ENCODE data around the gene AGMAT.
A peak's percentile ranks its signal among the peaks of the same experiment; 100 is the strongest.

Gene AGMAT

GRCh38 chr1:15584489-15585363 lies at the start of gene AGMAT:
TSS of gene AGMAT (minus strand) at chr1:15585051. CDS start at chr1:15584967, 84 bp downstream.
- H3K27ac Mint-ChIP-seq, result peak within 1 kb of the TSS; percentile 95
- no peaks in the 10 kb centered on the region for H3K27me3 Mint-ChIP-seq
- peak; percentile 88 to 90 for ATAC-seq (replicated peaks)
- H3K4me3 Mint-ChIP-seq, result peak within 1 kb of the TSS; percentile 88 to 90
- peaks cover 0 to 3% of the 10 kb centered on the region in 2 donors for H3K9me3 Mint-ChIP-seq
- peaks cover 4 to 39% of the 10 kb centered on the region in 2 donors for H3K4me1 Mint-ChIP-seq
- H3K36me3 Mint-ChIP-seq, result peaks cover 10 to 17% of the 10 kb centered on the region in 2 donors
- peak; percentile 67 for DNase-seq

GRCh38 chr1:15633756-15634420 lies 49.0 kb upstream of the AGMAT start:
- H3K4me1 Mint-ChIP-seq, result peaks cover under 1 to 8% of the 10 kb centered on the region in 2 donors
- ATAC-seq (replicated peaks), result no peak

GRCh38 chr1:15628003-15628402 lies 43.2 kb upstream of the AGMAT start:
- Mint-ChIP-seq H3K4me1 (peaks cover 28 to 56% of the 10 kb centered on the region in 2 donors), H3K27me3 (no peaks in the 10 kb centered on the region), H3K9me3 (no peaks in the 10 kb centered on the region), H3K27ac (peak overlapping the region; percentile 86), H3K4me3 (peak overlapping the region; percentile 46 to 62), H3K36me3 (peaks cover 25 to 43% of the 10 kb centered on the region in 2 donors)
- no peak for DNase-seq
- ATAC-seq (replicated peaks), result peak; percentile 19 to 27

More at GRCh38 chr1:15633756-15634420, 49.0 kb upstream of the AGMAT start:
- Mint-ChIP-seq H3K9me3 (no peaks in the 10 kb centered on the region), H3K4me3 (no peak overlapping the region), H3K36me3 (peaks cover 37 to 56% of the 10 kb centered on the region in 2 donors), H3K27me3 (no peaks in the 10 kb centered on the region), H3K27ac (no peak overlapping the region)
- DNase-seq, result no peak

GRCh38 chr1:15627343-15627988 lies 42.6 kb upstream of the AGMAT start:
- ATAC-seq (replicated peaks) (peak; percentile 99 to 100), DNase-seq (peak; percentile 11)
- Mint-ChIP-seq H3K4me3 (peak overlapping the region; percentile 56 to 62), H3K9me3 (no peaks in the 10 kb centered on the region), H3K4me1 (peaks cover 32 to 61% of the 10 kb centered on the region in 2 donors), H3K36me3 (peaks cover 28 to 48% of the 10 kb centered on the region in 2 donors), H3K27me3 (no peaks in the 10 kb centered on the region), H3K27ac (peak overlapping the region; percentile 86)

GRCh38 chr1:15626269-15626950 lies 41.6 kb upstream of the AGMAT start:
- Mint-ChIP-seq H3K36me3 (peaks cover 30 to 47% of the 10 kb centered on the region in 2 donors), H3K27ac (peak overlapping the region; percentile 67), H3K4me3 (peak overlapping the region; percentile 5 to 17), H3K9me3 (no peaks in the 10 kb centered on the region), H3K27me3 (no peaks in the 10 kb centered on the region), H3K4me1 (peaks cover 32 to 72% of the 10 kb centered on the region in 2 donors)
- ATAC-seq (replicated peaks) (no peak), DNase-seq (no peak)

GRCh38 chr1:15625056-15625917 lies 40.4 kb upstream of the AGMAT start:
- peaks cover 38 to 81% of the 10 kb centered on the region in 2 donors for H3K4me1 Mint-ChIP-seq
- no peaks in the 10 kb centered on the region for H3K27me3 Mint-ChIP-seq
- H3K4me3 Mint-ChIP-seq, result peak overlapping the region in 1 of 2 donors; percentile 31
- H3K9me3 Mint-ChIP-seq, result no peaks in the 10 kb centered on the region
- peak overlapping the region; percentile 5 for H3K27ac Mint-ChIP-seq
- ATAC-seq (replicated peaks) (no peak), DNase-seq (no peak)
- peaks cover 30 to 48% of the 10 kb centered on the region in 2 donors for H3K36me3 Mint-ChIP-seq

- no peak overlapping the region for H3K27ac Mint-ChIP-seq
- ATAC-seq (replicated peaks), result no peak
Observed at GRCh38 chr1:15624133-15624714, 39.4 kb upstream of the AGMAT start.

GRCh38 chr1:15623435-15623834 lies 38.6 kb upstream of the AGMAT start:
- DNase-seq, result no peak
- Mint-ChIP-seq H3K4me3 (no peak overlapping the region), H3K9me3 (no peaks in the 10 kb centered on the region), H3K4me1 (peaks cover 38 to 86% of the 10 kb centered on the region in 2 donors), H3K36me3 (peaks cover 32 to 48% of the 10 kb centered on the region in 2 donors), H3K27me3 (no peaks in the 10 kb centered on the region), H3K27ac (no peak overlapping the region)
- no peak for ATAC-seq (replicated peaks)

More at GRCh38 chr1:15624133-15624714, 39.4 kb upstream of the AGMAT start:
- H3K27me3 Mint-ChIP-seq, result no peaks in the 10 kb centered on the region
- H3K4me1 Mint-ChIP-seq, result peaks cover 39 to 83% of the 10 kb centered on the region in 2 donors
- no peak for DNase-seq
- H3K36me3 Mint-ChIP-seq, result peaks cover 33 to 46% of the 10 kb centered on the region in 2 donors
- H3K9me3 Mint-ChIP-seq, result no peaks in the 10 kb centered on the region
- H3K4me3 Mint-ChIP-seq, result peak overlapping the region in 1 of 2 donors; percentile 17

GRCh38 chr1:15622712-15623373 lies 38.0 kb upstream of the AGMAT start:
- Mint-ChIP-seq H3K27me3 (no peaks in the 10 kb centered on the region), H3K27ac (peak overlapping the region; percentile 57), H3K4me1 (peaks cover 37 to 85% of the 10 kb centered on the region in 2 donors), H3K4me3 (peak overlapping the region in 1 of 2 donors; percentile 30), H3K36me3 (peaks cover 35 to 54% of the 10 kb centered on the region in 2 donors), H3K9me3 (no peaks in the 10 kb centered on the region)
- ATAC-seq (replicated peaks) (no peak), DNase-seq (no peak)

GRCh38 chr1:15621975-15622374 lies 37.1 kb upstream of the AGMAT start:
- H3K27ac Mint-ChIP-seq, result no peak overlapping the region
- H3K27me3 Mint-ChIP-seq, result no peaks in the 10 kb centered on the region
- ATAC-seq (replicated peaks), result no peak
- H3K36me3 Mint-ChIP-seq, result peaks cover 35 to 51% of the 10 kb centered on the region in 2 donors
- H3K9me3 Mint-ChIP-seq, result no peaks in the 10 kb centered on the region
- DNase-seq, result no peak
- H3K4me1 Mint-ChIP-seq, result peaks cover 32 to 77% of the 10 kb centered on the region in 2 donors
- H3K4me3 Mint-ChIP-seq, result no peak overlapping the region

- Mint-ChIP-seq H3K36me3 (peaks cover 31 to 45% of the 10 kb centered on the region in 2 donors), H3K27me3 (no peaks in the 10 kb centered on the region), H3K4me3 (peak overlapping the region; percentile 1 to 25), H3K9me3 (no peaks in the 10 kb centered on the region), H3K4me1 (peaks cover 30 to 77% of the 10 kb centered on the region in 2 donors), H3K27ac (no peak overlapping the region)
- DNase-seq (no peak), ATAC-seq (replicated peaks) (no peak)
Observed at GRCh38 chr1:15620902-15621682, 36.2 kb upstream of the AGMAT start.

- Mint-ChIP-seq H3K27ac (peak overlapping the region; percentile 76), H3K9me3 (no peaks in the 10 kb centered on the region), H3K27me3 (no peaks in the 10 kb centered on the region), H3K36me3 (peaks cover 29 to 43% of the 10 kb centered on the region in 2 donors), H3K4me1 (peaks cover 26 to 71% of the 10 kb centered on the region in 2 donors), H3K4me3 (peak overlapping the region; percentile 63 to 95)
- no peak for ATAC-seq (replicated peaks)
- DNase-seq, result no peak
Observed at GRCh38 chr1:15620155-15620545, 35.3 kb upstream of the AGMAT start.
